HepG2 (cell line): ENCODE results near the gene GNA14. TPM values are rescaled to one million over a fixed set of nuclear protein-coding genes. Genes with fewer than 3 reads are reported as not detected.

Experiments used
- ATAC-seq: fragments of 200-7000 bp; cut with Tn5 transposase; 3 replicates; pipeline ENCODE4 v1.9.1; 2020; ENCODE audit warnings: mild to moderate bottlenecking, moderate library complexity
- BruUV-seq: library from RNA; stranded (reverse); fragments of 400-500 nt; replicated peaks from 2 replicates; lab custom pipeline; 2021; lab: Mats Ljungman, UMichigan
- CTCF ChIA-PET: fragments of 300-600 bp; formaldehyde crosslinking; extraction: SDS; loops from one replicate; lab custom pipeline; 2021; ENCODE audit warnings: low total read pairs, inconsistent platforms, low intra/inter-chr PET ratio; lab: Yijun Ruan, JAX
- POLR2A ChIA-PET: fragments of 350-600 bp; sonication (Branson Sonifier 250); formaldehyde crosslinking; loops from one replicate; lab custom pipeline; 2020; ENCODE audit warnings: antibody characterized with exemption, inconsistent platforms; lab: Yijun Ruan, JAX
- DNase-seq: peaks from one replicate; pipeline ENCODE4 v3.0.0-alpha.2; 2015; ENCODE audit warnings: low spot score
- FAIRE-seq: peaks from 3 replicates; lab custom pipeline; 2011; peaks lifted over from hg19 to GRCh38; lab: Jason Lieb, UNC
- H2AFZ ChIP-seq: one replicate; pipeline ENCODE4 v1.6.1; 2011; ENCODE audit warnings: low read length, inconsistent platforms
- H3K27ac ChIP-seq: fragments of 300-600 bp; 3 replicates; pipeline ENCODE4 v1.8.0; 2011; ENCODE audit warnings: mixed run types, mild to moderate bottlenecking, mixed read lengths, low read length, inconsistent platforms; ENCODE audit not compliant: insufficient read depth; ENCODE audit errors: extremely low read length
- H3K27me3 ChIP-seq, 2 experiments: fragments of 200-600 bp in 1 of 2; 2 replicates in 1 of 2; 3 replicates in 1 of 2; pipeline versions ENCODE4 v1.6.0 to v1.8.0; 2011; ENCODE audit warnings: low read length in 2 of 2, mild to moderate bottlenecking in 2 of 2, moderate library complexity in 2 of 2, inconsistent platforms in 1 of 2; ENCODE audit not compliant: insufficient read depth in 2 of 2, control insufficient read depth in 1 of 2
- H3K36me3 ChIP-seq, 2 experiments: fragments of 200-600 bp in 1 of 2; replicated peaks in 1 of 2; 2 replicates in 1 of 2; 3 replicates in 1 of 2; pipeline versions ENCODE4 v1.5.1 to v1.8.0; 2011; ENCODE audit warnings: low read length in 2 of 2, inconsistent platforms in 1 of 2; ENCODE audit not compliant: insufficient read depth in 2 of 2, control insufficient read depth in 1 of 2
- H3K4me1 ChIP-seq: 2 replicates; pipeline ENCODE4 v1.5.1; 2012; ENCODE audit warnings: low read length, inconsistent platforms; ENCODE audit not compliant: insufficient read depth
- H3K4me2 ChIP-seq: 2 replicates; pipeline ENCODE4 v1.6.0; 2011; ENCODE audit warnings: low read depth, low read length, inconsistent platforms
- H3K4me3 ChIP-seq, 3 experiments: fragments of 200-600 bp in 1 of 3; sonication (generic), shearing (Covaris generic) in 1 of 3; replicated peaks in 1 of 3; 2 replicates each; pipeline ENCODE4 v1.5.1; 2011 to 2016; ENCODE audit warnings: low read length in 3 of 3, inconsistent platforms in 2 of 3, low read depth in 2 of 3, mild to moderate bottlenecking in 2 of 3, control low read depth in 1 of 3, mixed read lengths in 1 of 3; ENCODE audit not compliant: insufficient read depth in 1 of 3
- H3K79me2 ChIP-seq: one replicate; pipeline ENCODE4 v1.6.1; 2011; ENCODE audit warnings: low read length, inconsistent platforms; ENCODE audit not compliant: insufficient read depth
- H3K9ac ChIP-seq: 2 replicates; pipeline ENCODE4 v1.6.0; 2011; ENCODE audit warnings: mild to moderate bottlenecking, low read depth, low read length, inconsistent platforms; ENCODE audit not compliant: insufficient read depth
- H3K9me3 ChIP-seq: 2 replicates; pipeline ENCODE4 v1.5.1; 2012; ENCODE audit warnings: mild to moderate bottlenecking, low read length
- H4K20me1 ChIP-seq: 2 replicates; pipeline ENCODE4 v1.6.0; 2011; ENCODE audit warnings: inconsistent platforms, mild to moderate bottlenecking, low read length, moderate library complexity; ENCODE audit not compliant: insufficient read depth
- DMAP1 ChIP-seq: IDR thresholded peaks from 2 replicates; pipeline ENCODE4 v1.6.1; 2016
- GABPA ChIP-seq, 2 experiments: IDR thresholded peaks; 2 replicates each; pipeline ENCODE4 v1.6.1; 2011 to 2016; ENCODE audit warnings: low read depth in 2 of 2, low read length in 1 of 2, missing biosample characterization in 1 of 2, missing genetic modification characterization in 1 of 2
- HES4 ChIP-seq: sonication (generic); formaldehyde crosslinking; IDR thresholded peaks from 2 replicates; pipeline ENCODE4 v1.9.0; 2021; ENCODE audit warnings: mild to moderate bottlenecking, missing genetic modification reagents, borderline replicate concordance
- KAT2B ChIP-seq: fragments of 150-350 bp; IDR thresholded peaks from 2 replicates; pipeline ENCODE4 v1.6.1; 2014; ENCODE audit warnings: low read depth, low read length, borderline replicate concordance
- MYNN ChIP-seq: sonication (generic); formaldehyde crosslinking; IDR thresholded peaks from 2 replicates; pipeline ENCODE4 v1.4.0; 2020; ENCODE audit warnings: mild to moderate bottlenecking, low read depth, missing genetic modification reagents
- SAFB2 ChIP-seq: sonication (generic); formaldehyde crosslinking; IDR thresholded peaks from 2 replicates; pipeline ENCODE4 v1.5.1; 2020; ENCODE audit warnings: missing genetic modification reagents, low read depth, mild to moderate bottlenecking, borderline replicate concordance
- SKI ChIP-seq: fragments of 450-650 bp; IDR thresholded peaks from one replicate; pipeline ENCODE4 v1.6.1; 2018; ENCODE audit warnings: mild to moderate bottlenecking; ENCODE audit not compliant: partially characterized antibody
- SMAD9 ChIP-seq: sonication (generic); formaldehyde crosslinking; IDR thresholded peaks from 2 replicates; pipeline ENCODE4 v1.5.1; 2020; ENCODE audit warnings: mild to moderate bottlenecking, missing genetic modification reagents
- ZNF616 ChIP-seq: sonication (generic); formaldehyde crosslinking; IDR thresholded peaks from 2 replicates; pipeline ENCODE4 v1.5.0; 2020; ENCODE audit warnings: low read depth, mild to moderate bottlenecking, missing genetic modification reagents
- ZNF652 ChIP-seq: IDR thresholded peaks from 2 replicates; pipeline ENCODE4 v1.6.1; 2016; ENCODE audit warnings: low read depth, borderline replicate concordance
- WGBS: methylation state at CpG from one replicate; pipeline ENCODE4 v1.1.6; 2017; ENCODE audit warnings: low lambda C conversion rate; 5-methylcytosine and 5-hydroxymethylcytosine counted together
- in situ Hi-C: cut with HindIII; loops from 2 replicates; pipeline ENCODE4 v1.10.0; 2017; ENCODE audit warnings: low pct_unique_long_range_greater_than_20kb; ENCODE audit not compliant: extremely low pct_ligation_motif_present
- intact Hi-C: fragments of 100-400 bp; cut with micrococcal nuclease; formaldehyde crosslinking; loops from one replicate; pipeline ENCODE4 v1.10.0; 2022; ENCODE audit not compliant: unreplicated experiment
- polyA plus RNA-seq, 8 experiments: library from polyadenylated mRNA; depleted of rRNA in 3 of 8; stranded (reverse) in 7 of 8; unstranded in 1 of 8; fragments of >200 nt; fragmentation: Illumina TruSeq in 4 of 8; extraction: Trizol in 4 of 8; gene quantifications; 2 replicates each; pipeline versions ENCODE4 v1.2.1 to v1.2.3, GENCODE V29; 2011 to 2016; ENCODE audit warnings: low read depth in 4 of 8, missing spikeins in 1 of 8, mixed read lengths in 1 of 8; ENCODE audit not compliant: insufficient read depth in 1 of 8
- total RNA-seq, 5 experiments: library from RNA; depleted of rRNA; stranded (reverse); fragments of >200 nt; fragmentation: Illumina TruSeq; extraction: Trizol; gene quantifications; 2 replicates each; pipeline ENCODE4 v1.2.3, GENCODE V29; 2016; ENCODE audit warnings: low read depth in 1 of 5
- TF ChIP-seq, protein P1 (sequence below): sonication (generic); IDR thresholded peaks from 2 replicates; pipeline ENCODE4 v1.6.1; 2016; ENCODE audit warnings: low read depth, borderline replicate concordance
- TF ChIP-seq, protein P2 (sequence below): sonication (generic); formaldehyde crosslinking; IDR thresholded peaks from 2 replicates; pipeline ENCODE4 v1.5.0; 2020; ENCODE audit warnings: mild to moderate bottlenecking, missing genetic modification reagents
- TF ChIP-seq, protein P3 (sequence below): sonication (generic); formaldehyde crosslinking; conservative IDR thresholded peaks from 2 replicates; pipeline ENCODE4 v1.8.0; 2022; ENCODE audit warnings: missing genetic modification reagents

The GNA14 gene
- total and polyA plus RNA-seq, 2 of the 13 experiments (the other 11 are each of a cell fraction or from before 2014, with no cell fraction given) = not detected

GRCh38 chr9:77440057-77440456, 208.1 kb downstream of the GNA14 start:
- DNase-seq = no peak
- Histone ChIP-seq H3K4me3 (no peak overlapping the region), H3K9ac (no peak overlapping the region), H3K4me2 (no peak overlapping the region), H3K36me3 (no peaks in the 10 kb centered on the region), H3K27ac (no peak overlapping the region), H2AFZ (no peak overlapping the region), H4K20me1 (no peaks in the 10 kb centered on the region), H3K4me1 (no peaks in the 10 kb centered on the region), H3K79me2 (no peaks in the 10 kb centered on the region), H3K27me3 (peaks cover 0 to 16% of the 10 kb centered on the region in 2 experiments; a peak in 2 of 5 replicates), H3K9me3 (no peaks in the 10 kb centered on the region)
- CTCF ChIA-PET = no interaction called here
- in situ Hi-C loops (no loop called here), intact Hi-C loops (no loop called here)
- ATAC-seq = no peak
- POLR2A ChIA-PET = no interaction called here
- BruUV-seq = no TSS peak
- no peak for TF ChIP-seq KAT2B
- no peak for TF ChIP-seq SMAD9
- TF ChIP-seq GABPA (IDR thresholded peaks at IDR 0.05; ENCODE audit: low read depth, low read length) = no peak
- no peak for TF ChIP-seq GABPA (CRISPR knock-in tag; IDR thresholded peaks at IDR 0.05; ENCODE audit: low read depth)
- TF ChIP-seq ZNF616 = no peak
- no peak for TF ChIP-seq SKI
- no peak for TF ChIP-seq ZNF652
- WGBS = 36% methylated on average over 8 of the region's 10 CpGs
- no peak for FAIRE-seq

DNA sequence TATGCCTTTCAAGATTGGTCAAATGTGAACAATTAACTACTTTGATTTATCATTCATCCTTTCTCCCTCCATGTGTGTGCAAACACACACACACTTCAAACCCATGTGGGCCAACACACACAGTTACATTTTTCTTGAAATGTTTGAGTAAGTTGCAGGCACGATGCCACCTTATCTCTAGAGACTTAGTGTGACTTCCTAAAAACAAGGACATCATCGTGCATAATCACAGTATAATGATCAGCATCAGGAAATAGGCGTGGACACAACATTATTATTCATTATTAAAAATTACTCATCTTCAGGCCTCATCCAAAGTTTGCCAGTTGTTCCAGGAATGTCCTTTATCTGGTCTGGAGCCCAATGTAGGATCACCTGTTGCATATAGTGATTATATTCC, 209.5 kb downstream of the GNA14 start:
- H3K9ac ChIP-seq = no peak overlapping the region
- peaks cover 2 to 14% of the 10 kb centered on the region in 2 experiments; a peak in 2 of 5 replicates for H3K27me3 ChIP-seq
- intact Hi-C loops (no loop called here), in situ Hi-C loops (loop anchor here (10.0 kb wide), 1 partner anchor 306 kb away; no protein-coding TSS in a partner anchor)
- CTCF ChIA-PET = no interaction called here
- 47% methylated on average over 3 of the region's 3 CpGs for WGBS
- H3K4me3 ChIP-seq = no peak overlapping the region
- H3K36me3 ChIP-seq = no peaks in the 10 kb centered on the region
- H3K79me2 ChIP-seq = no peaks in the 10 kb centered on the region
- no TSS peak for BruUV-seq
- no peak overlapping the region for H3K27ac ChIP-seq
- H4K20me1 ChIP-seq = no peaks in the 10 kb centered on the region
- no peak overlapping the region for H2AFZ ChIP-seq
- peaks cover 11% of the 10 kb centered on the region; the same call in 1 of the 2 replicates for H3K4me1 ChIP-seq
- POLR2A ChIA-PET = no interaction called here
- no peaks in the 10 kb centered on the region for H3K9me3 ChIP-seq
- ATAC-seq (no peak), FAIRE-seq (no peak), DNase-seq (no peak)
- no peak overlapping the region for H3K4me2 ChIP-seq
- TF ChIP-seq DMAP1 (CRISPR knock-in tag) = no peak
- TF ChIP-seq SAFB2 (CRISPR knock-in tag) = no peak
- no peak for TF ChIP-seq HES4
- TF ChIP-seq, protein P1, sequence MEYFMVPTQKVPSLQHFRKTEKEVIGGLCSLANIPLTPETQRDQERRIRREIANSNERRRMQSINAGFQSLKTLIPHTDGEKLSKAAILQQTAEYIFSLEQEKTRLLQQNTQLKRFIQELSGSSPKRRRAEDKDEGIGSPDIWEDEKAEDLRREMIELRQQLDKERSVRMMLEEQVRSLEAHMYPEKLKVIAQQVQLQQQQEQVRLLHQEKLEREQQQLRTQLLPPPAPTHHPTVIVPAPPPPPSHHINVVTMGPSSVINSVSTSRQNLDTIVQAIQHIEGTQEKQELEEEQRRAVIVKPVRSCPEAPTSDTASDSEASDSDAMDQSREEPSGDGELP = no peak
- no peak for TF ChIP-seq MYNN
- TF ChIP-seq, protein P2, sequence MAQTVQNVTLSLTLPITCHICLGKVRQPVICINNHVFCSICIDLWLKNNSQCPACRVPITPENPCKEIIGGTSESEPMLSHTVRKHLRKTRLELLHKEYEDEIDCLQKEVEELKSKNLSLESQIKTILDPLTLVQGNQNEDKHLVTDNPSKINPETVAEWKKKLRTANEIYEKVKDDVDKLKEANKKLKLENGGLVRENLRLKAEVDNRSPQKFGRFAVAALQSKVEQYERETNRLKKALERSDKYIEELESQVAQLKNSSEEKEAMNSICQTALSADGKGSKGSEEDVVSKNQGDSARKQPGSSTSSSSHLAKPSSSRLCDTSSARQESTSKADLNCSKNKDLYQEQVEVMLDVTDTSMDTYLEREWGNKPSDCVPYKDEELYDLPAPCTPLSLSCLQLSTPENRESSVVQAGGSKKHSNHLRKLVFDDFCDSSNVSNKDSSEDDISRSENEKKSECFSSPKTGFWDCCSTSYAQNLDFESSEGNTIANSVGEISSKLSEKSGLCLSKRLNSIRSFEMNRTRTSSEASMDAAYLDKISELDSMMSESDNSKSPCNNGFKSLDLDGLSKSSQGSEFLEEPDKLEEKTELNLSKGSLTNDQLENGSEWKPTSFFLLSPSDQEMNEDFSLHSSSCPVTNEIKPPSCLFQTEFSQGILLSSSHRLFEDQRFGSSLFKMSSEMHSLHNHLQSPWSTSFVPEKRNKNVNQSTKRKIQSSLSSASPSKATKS = no peak
- TF ChIP-seq, protein P3, sequence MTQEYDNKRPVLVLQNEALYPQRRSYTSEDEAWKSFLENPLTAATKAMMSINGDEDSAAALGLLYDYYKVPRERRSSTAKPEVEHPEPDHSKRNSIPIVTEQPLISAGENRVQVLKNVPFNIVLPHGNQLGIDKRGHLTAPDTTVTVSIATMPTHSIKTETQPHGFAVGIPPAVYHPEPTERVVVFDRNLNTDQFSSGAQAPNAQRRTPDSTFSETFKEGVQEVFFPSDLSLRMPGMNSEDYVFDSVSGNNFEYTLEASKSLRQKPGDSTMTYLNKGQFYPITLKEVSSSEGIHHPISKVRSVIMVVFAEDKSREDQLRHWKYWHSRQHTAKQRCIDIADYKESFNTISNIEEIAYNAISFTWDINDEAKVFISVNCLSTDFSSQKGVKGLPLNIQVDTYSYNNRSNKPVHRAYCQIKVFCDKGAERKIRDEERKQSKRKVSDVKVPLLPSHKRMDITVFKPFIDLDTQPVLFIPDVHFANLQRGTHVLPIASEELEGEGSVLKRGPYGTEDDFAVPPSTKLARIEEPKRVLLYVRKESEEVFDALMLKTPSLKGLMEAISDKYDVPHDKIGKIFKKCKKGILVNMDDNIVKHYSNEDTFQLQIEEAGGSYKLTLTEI (CRISPR knock-in tag) = no peak
